Liver (tissue), 9 donors: Measurements from ENCODE around the gene ANKRD45. TPM values are rescaled to one million over a fixed set of nuclear protein-coding genes. Genes with fewer than 3 reads are reported as not detected.

ENCODE experiments used
- DNase-seq: peaks from one replicate; pipeline ENCODE4 v3.0.0-alpha.2; 2017; ENCODE audit warnings: low spot score
- H3K27ac ChIP-seq, 2 donors: one replicate each; pipeline ENCODE4 v1.7.0; 2013; ENCODE audit warnings: inconsistent platforms in 2 of 2, low read length in 2 of 2, control low read depth in 1 of 2, low read depth in 1 of 2, mild to moderate bottlenecking in 1 of 2
- H3K27me3 ChIP-seq, 4 donors: one replicate each; pipeline versions ENCODE4 v1.6.1 to v1.7.0; 2013; ENCODE audit warnings: low read length in 3 of 4, inconsistent platforms in 1 of 4, mild to moderate bottlenecking in 1 of 4, moderate library complexity in 1 of 4; ENCODE audit not compliant: control insufficient read depth in 4 of 4, insufficient read depth in 4 of 4
- H3K36me3 ChIP-seq, 4 donors: one replicate each; pipeline versions ENCODE4 v1.6.1 to v1.7.0; 2013; ENCODE audit warnings: low read length in 3 of 4, mild to moderate bottlenecking in 3 of 4, low read depth in 1 of 4, moderate library complexity in 1 of 4; ENCODE audit not compliant: control insufficient read depth in 4 of 4, insufficient read depth in 3 of 4
- H3K4me1 ChIP-seq, 4 donors: one replicate each; pipeline versions ENCODE4 v1.6.1 to v1.7.0; 2013; ENCODE audit warnings: low read length in 3 of 4, mild to moderate bottlenecking in 3 of 4, moderate library complexity in 1 of 4; ENCODE audit not compliant: control insufficient read depth in 4 of 4, insufficient read depth in 4 of 4
- H3K4me3 ChIP-seq, 3 donors: one replicate each; pipeline versions ENCODE4 v1.6.1 to v1.7.0; 2013; ENCODE audit warnings: low read length in 3 of 3, control low read depth in 1 of 3, low read depth in 1 of 3, mild to moderate bottlenecking in 1 of 3
- H3K9ac ChIP-seq, 2 donors: one replicate each; pipeline ENCODE4 v1.7.0; 2013; ENCODE audit warnings: low read length in 2 of 2, mild to moderate bottlenecking in 2 of 2, moderate library complexity in 2 of 2, control low read depth in 1 of 2, low read depth in 1 of 2
- H3K9me3 ChIP-seq, 4 donors: one replicate each; pipeline versions ENCODE4 v1.6.1 to v1.7.0; 2013; ENCODE audit warnings: low read length in 3 of 4; ENCODE audit not compliant: control insufficient read depth in 4 of 4
- EGR1 ChIP-seq, 2 donors: IDR thresholded peaks; 2 replicates each; pipeline ENCODE4 v1.6.1; 2016 to 2018; ENCODE audit warnings: antibody characterized with exemption in 2 of 2, low read depth in 2 of 2
- FOXA1 ChIP-seq: IDR thresholded peaks from 2 replicates; pipeline ENCODE4 v1.6.1; 2016; ENCODE audit warnings: antibody characterized with exemption
- GABPA ChIP-seq, 2 donors: IDR thresholded peaks in 1 of 2; conservative IDR thresholded peaks in 1 of 2; 2 replicates each; pipeline ENCODE4 v1.6.1; 2016; ENCODE audit warnings: antibody characterized with exemption in 2 of 2, mild to moderate bottlenecking in 1 of 2, moderate library complexity in 1 of 2
- HNF4A ChIP-seq, 2 donors: conservative IDR thresholded peaks; 2 replicates each; pipeline ENCODE4 v1.6.1; 2016; ENCODE audit warnings: antibody characterized with exemption in 2 of 2, mild to moderate bottlenecking in 2 of 2
- HNF4G ChIP-seq: IDR thresholded peaks from 2 replicates; pipeline ENCODE4 v1.6.1; 2016; ENCODE audit warnings: antibody characterized with exemption
- REST ChIP-seq: IDR thresholded peaks from 2 replicates; pipeline ENCODE4 v1.6.1; 2016; ENCODE audit warnings: antibody characterized with exemption, mild to moderate bottlenecking
- RXRA ChIP-seq, 2 donors: IDR thresholded peaks; 2 replicates each; pipeline ENCODE4 v1.6.1; 2017 to 2018; ENCODE audit warnings: antibody characterized with exemption in 2 of 2, mild to moderate bottlenecking in 1 of 2
- SP1 ChIP-seq: IDR thresholded peaks from 2 replicates; pipeline ENCODE4 v1.6.1; 2018; ENCODE audit warnings: antibody characterized with exemption, mild to moderate bottlenecking
- TAF1 ChIP-seq: conservative IDR thresholded peaks from 2 replicates; pipeline ENCODE4 v1.6.1; 2016; ENCODE audit warnings: antibody characterized with exemption, mild to moderate bottlenecking
- YY1 ChIP-seq: IDR thresholded peaks from 2 replicates; pipeline ENCODE4 v1.6.1; 2016; ENCODE audit warnings: antibody characterized with exemption, mild to moderate bottlenecking
- ZBTB33 ChIP-seq: IDR thresholded peaks from 2 replicates; pipeline ENCODE4 v1.6.1; 2016; ENCODE audit warnings: antibody characterized with exemption
- WGBS: extraction: QIAGEN DNeasy Blood & Tissue Kit; methylation state at CpG from one replicate; pipeline ENCODE4 v1.1.7; 2013; 5-methylcytosine and 5-hydroxymethylcytosine counted together
- polyA plus RNA-seq, 2 donors: library from polyadenylated mRNA; stranded (reverse) in 1 of 2; unstranded in 1 of 2; fragments of 200-250 nt in 1 of 2; fragments of >200 nt in 1 of 2; fragmentation: Nextera tagmentation in 1 of 2; extraction: Ambion mirVana in 1 of 2; gene quantifications; one replicate each; pipeline versions ENCODE4 v1.2.1 to v1.2.3, GENCODE V29; 2013 to 2015
- total RNA-seq, 2 donors: library from RNA; depleted of rRNA; stranded (reverse); fragments of >200 nt; gene quantifications; one replicate each; pipeline ENCODE4 v1.2.3, GENCODE V29; 2014
- TF ChIP-seq, protein P1 (sequence below): fragments of 150-350 bp; IDR thresholded peaks from 2 replicates; pipeline ENCODE4 v1.5.1; 2017; ENCODE audit warnings: improper control_type of control experiment, low read depth, low read length; ENCODE audit not compliant: missing input control
- TF ChIP-seq, protein P2 (sequence below): IDR thresholded peaks from 2 replicates; pipeline ENCODE4 v1.6.1; 2016; ENCODE audit warnings: antibody characterized with exemption
- TF ChIP-seq, protein P3 (sequence below): IDR thresholded peaks from 2 replicates; pipeline ENCODE4 v1.6.1; 2016; ENCODE audit warnings: antibody characterized with exemption
- donor health status: healthy.
- donor health status: healthy.
- donor health status: healthy.
- donor health status: healthy.
- donor health status: healthy.

ANKRD45 gene
- total and polyA plus RNA-seq, 4 donors = not detected

DNA sequence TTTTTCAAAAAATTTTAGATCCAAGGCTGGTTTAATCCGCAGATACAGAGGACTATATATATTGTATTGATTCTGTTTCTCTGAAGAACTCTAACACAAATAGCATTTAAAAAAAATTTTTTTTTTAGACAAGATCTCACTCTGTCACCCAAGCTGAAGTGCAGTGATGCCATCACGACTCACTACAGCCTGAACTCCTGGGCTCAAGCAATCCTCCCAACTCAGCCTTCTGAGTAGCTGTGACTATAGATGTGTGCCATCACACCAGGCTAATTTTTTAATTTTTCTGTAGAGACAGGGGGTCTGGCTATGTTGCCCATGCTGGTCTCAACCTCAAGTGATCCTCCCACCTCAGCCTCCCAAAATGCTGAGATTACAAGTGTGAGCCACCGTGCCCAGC is 3.0 kb downstream of the ANKRD45 start:
- H3K4me1 ChIP-seq = peaks cover 0 to 5% (median 2%) of the 10 kb centered on the region in 4 donors
- WGBS = 87% methylated on average over 3 of the region's 3 CpGs
- TF ChIP-seq REST (no peak), HNF4G (no peak), EGR1 (IDR thresholded peaks at IDR 0.05; ENCODE audit: low read depth in 2 of 2) (no peak), YY1 (no peak)

GRCh38 chr1:173663159-173663558 is 6.5 kb downstream of the ANKRD45 start:
- Histone ChIP-seq H3K9me3 (no peaks in the 10 kb centered on the region), H3K27ac (no peak overlapping the region), H3K36me3 (no peaks in the 10 kb centered on the region), H3K27me3 (no peaks in the 10 kb centered on the region), H3K4me3 (no peak overlapping the region), H3K4me1 (no peaks in the 10 kb centered on the region), H3K9ac (no peak overlapping the region)
- TF ChIP-seq, protein P1, sequence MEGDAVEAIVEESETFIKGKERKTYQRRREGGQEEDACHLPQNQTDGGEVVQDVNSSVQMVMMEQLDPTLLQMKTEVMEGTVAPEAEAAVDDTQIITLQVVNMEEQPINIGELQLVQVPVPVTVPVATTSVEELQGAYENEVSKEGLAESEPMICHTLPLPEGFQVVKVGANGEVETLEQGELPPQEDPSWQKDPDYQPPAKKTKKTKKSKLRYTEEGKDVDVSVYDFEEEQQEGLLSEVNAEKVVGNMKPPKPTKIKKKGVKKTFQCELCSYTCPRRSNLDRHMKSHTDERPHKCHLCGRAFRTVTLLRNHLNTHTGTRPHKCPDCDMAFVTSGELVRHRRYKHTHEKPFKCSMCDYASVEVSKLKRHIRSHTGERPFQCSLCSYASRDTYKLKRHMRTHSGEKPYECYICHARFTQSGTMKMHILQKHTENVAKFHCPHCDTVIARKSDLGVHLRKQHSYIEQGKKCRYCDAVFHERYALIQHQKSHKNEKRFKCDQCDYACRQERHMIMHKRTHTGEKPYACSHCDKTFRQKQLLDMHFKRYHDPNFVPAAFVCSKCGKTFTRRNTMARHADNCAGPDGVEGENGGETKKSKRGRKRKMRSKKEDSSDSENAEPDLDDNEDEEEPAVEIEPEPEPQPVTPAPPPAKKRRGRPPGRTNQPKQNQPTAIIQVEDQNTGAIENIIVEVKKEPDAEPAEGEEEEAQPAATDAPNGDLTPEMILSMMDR = no peak
- TF ChIP-seq SP1 (no peak), HNF4A (conservative IDR thresholded peaks at IDR 0.05) (no peak), YY1 (no peak), ZBTB33 (no peak), TAF1 (no peak), REST (no peak), FOXA1 (no peak), GABPA (IDR thresholded peaks at IDR 0.05 in 1 of 2, conservative IDR thresholded peaks at IDR 0.05 in 1 of 2) (no peak), RXRA (IDR thresholded peaks at IDR 0.05) (no peak)
- TF ChIP-seq, protein P2, sequence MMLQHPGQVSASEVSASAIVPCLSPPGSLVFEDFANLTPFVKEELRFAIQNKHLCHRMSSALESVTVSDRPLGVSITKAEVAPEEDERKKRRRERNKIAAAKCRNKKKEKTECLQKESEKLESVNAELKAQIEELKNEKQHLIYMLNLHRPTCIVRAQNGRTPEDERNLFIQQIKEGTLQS = no peak
- TF ChIP-seq, protein P3, sequence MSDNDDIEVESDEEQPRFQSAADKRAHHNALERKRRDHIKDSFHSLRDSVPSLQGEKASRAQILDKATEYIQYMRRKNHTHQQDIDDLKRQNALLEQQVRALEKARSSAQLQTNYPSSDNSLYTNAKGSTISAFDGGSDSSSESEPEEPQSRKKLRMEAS = no peak
- 89% methylated on average over 3 of the region's 3 CpGs for WGBS
- no peak for DNase-seq

More for the DNA sequence above, 3.0 kb downstream of the ANKRD45 start:
- Histone ChIP-seq H3K27me3 (no peaks in the 10 kb centered on the region), H3K9me3 (no peaks in the 10 kb centered on the region), H3K9ac (no peak overlapping the region), H3K36me3 (no peaks in the 10 kb centered on the region), H3K27ac (no peak overlapping the region), H3K4me3 (no peak overlapping the region)
- no peak for DNase-seq
